K562 (cell line): Measurements from ENCODE around the gene SYNPO. TPM values are rescaled to one million over a fixed set of nuclear protein-coding genes. Genes with fewer than 3 reads are reported as not detected.
A peak's percentile ranks its signal among the peaks of the same experiment; 100 is the strongest.

Experiments used
- CSDE1 ChIP-seq, 2 experiments: fragments of 450-650 bp; IDR thresholded peaks; 2 replicates each; pipeline ENCODE4 v1.6.1; 2016; ENCODE audit warnings: mild to moderate bottlenecking in 1 of 2
- MAFF ChIP-seq: IDR thresholded peaks from 2 replicates; pipeline ENCODE4 v1.6.1; 2012; ENCODE audit warnings: low read length, improper control_type of control experiment
- MEIS2 ChIP-seq: fragments of 450-650 bp; IDR thresholded peaks from 2 replicates; pipeline ENCODE4 v1.6.1; 2014; ENCODE audit warnings: mild to moderate bottlenecking; ENCODE audit not compliant: partially characterized antibody
- NFIC ChIP-seq: fragments of 450-650 bp; IDR thresholded peaks from 2 replicates; pipeline ENCODE4 v1.6.1; 2017; ENCODE audit warnings: mild to moderate bottlenecking, inconsistent platforms
- RBM34 ChIP-seq: fragments of 200-400 bp; formaldehyde crosslinking; IDR thresholded peaks from 2 replicates; pipeline ENCODE4 v1.6.1; 2018; ENCODE audit warnings: low read length, borderline replicate concordance; ENCODE audit not compliant: insufficient read depth
- RCOR1 ChIP-seq, 2 experiments: IDR thresholded peaks; 2 replicates each; pipeline ENCODE4 v1.6.1; 2012; ENCODE audit warnings: low read depth in 2 of 2, low read length in 2 of 2, borderline replicate concordance in 1 of 2, improper control_type of control experiment in 1 of 2
- SOX6 ChIP-seq: fragments of 450-650 bp; IDR thresholded peaks from 2 replicates; pipeline ENCODE4 v1.6.1; 2014; ENCODE audit warnings: mild to moderate bottlenecking
- TFAM ChIP-seq: fragments of 250-450 bp; sonication (Bioruptor Pico); conservative IDR thresholded peaks from 2 replicates; pipeline ENCODE4 v1.5.0; 2021; ENCODE audit warnings: mild to moderate bottlenecking, moderate library complexity
- ZNF133 ChIP-seq: fragments of 250-450 bp; sonication (Bioruptor Pico); IDR thresholded peaks from 2 replicates; pipeline ENCODE4 v1.4.0; 2020; ENCODE audit warnings: mild to moderate bottlenecking
- polyA plus RNA-seq, 8 experiments: library from polyadenylated mRNA; depleted of rRNA in 4 of 8; stranded (reverse) in 5 of 8; unstranded in 3 of 8; fragments of >200 nt; fragmentation: Nextera tagmentation in 2 of 8; fragmentation: Illumina TruSeq in 1 of 8; extraction: Ambion mirVana in 2 of 8; extraction: Trizol in 1 of 8; gene quantifications; 2 replicates each; pipeline versions ENCODE4 v1.2.1 to v1.2.3, GENCODE V29; 2011 to 2014; ENCODE audit warnings: inconsistent platforms in 1 of 8, missing spikeins in 1 of 8
- total RNA-seq, 7 experiments: library from RNA; depleted of rRNA in 6 of 7; stranded (reverse); fragments of >200 nt in 6 of 7; fragmentation: Illumina TruSeq in 2 of 7; extraction: Trizol in 2 of 7; gene quantifications; 2 replicates each; pipeline versions ENCODE4 v1.2.1 to v1.2.3, GENCODE V29; 2011 to 2021; ENCODE audit warnings: low replicate concordance in 1 of 7
- TF ChIP-seq, protein P1 (sequence below): fragments of 450-650 bp; IDR thresholded peaks from 2 replicates; pipeline ENCODE4 v1.6.1; 2016
- TF ChIP-seq, protein P2 (sequence below): fragments of 450-650 bp; formaldehyde crosslinking; conservative IDR thresholded peaks from 2 replicates; pipeline ENCODE4 v1.4.0; 2022; ENCODE audit warnings: mild to moderate bottlenecking, missing genetic modification characterization

The SYNPO gene
- total and polyA plus RNA-seq, 9 of the 15 experiments (the other 6 are each of a cell fraction or from before 2014, with no cell fraction given): 0.01 to 0.31 (median 0.03) TPM; not detected in 4

DNA sequence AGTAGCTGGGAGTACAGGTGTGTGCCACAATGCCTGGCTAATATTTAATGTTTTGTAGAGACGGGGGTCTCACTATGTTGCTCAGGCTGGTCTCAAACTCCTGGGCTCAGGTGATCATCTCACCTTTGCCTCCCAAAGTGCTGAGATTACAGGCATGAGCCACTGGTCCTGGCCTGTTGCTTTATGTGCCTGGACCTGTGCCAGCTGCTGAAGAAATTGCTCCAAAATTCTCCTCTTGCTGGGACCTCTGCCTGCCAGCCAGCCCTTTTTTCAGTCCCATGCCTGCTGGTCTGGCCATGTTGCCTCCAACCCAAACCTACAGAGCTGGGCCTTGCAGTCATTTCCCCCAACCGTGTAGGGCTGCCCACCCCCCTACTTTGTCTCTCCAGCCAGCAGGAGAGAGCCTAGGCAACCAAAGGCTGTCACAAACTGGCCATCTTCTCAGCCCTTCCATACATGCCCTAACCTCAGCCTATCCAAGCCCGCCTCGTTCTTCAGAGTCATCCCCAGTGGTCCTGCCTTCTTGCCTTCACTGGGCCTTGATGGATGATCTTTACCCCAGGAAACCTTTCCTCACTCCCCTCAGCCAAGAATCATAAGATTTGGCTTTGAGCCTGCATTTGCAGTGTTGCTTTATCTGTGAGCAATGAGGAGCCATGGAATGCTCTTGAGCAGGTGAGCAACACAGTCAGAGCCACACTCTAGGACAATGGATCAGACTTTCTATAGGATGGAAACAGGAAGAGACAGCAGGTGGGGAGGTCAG, 27.4 kb upstream of the SYNPO start (continued):
- TF ChIP-seq MAFF: no peak
- no peak for TF ChIP-seq RBM34
- no peak for TF ChIP-seq RCOR1 (IDR thresholded peaks at IDR 0.05; ENCODE audit: borderline replicate concordance in 1 of 2, low read depth in 2 of 2, low read length in 2 of 2)
- no peak for TF ChIP-seq MEIS2
- TF ChIP-seq ZNF133 (CRISPR knock-in tag): no peak
- TF ChIP-seq NFIC: peak; percentile 23; the same call in 1 of the 2 replicates
- TF ChIP-seq CSDE1 (IDR thresholded peaks at IDR 0.05): no peak
- TF ChIP-seq, protein P1, sequence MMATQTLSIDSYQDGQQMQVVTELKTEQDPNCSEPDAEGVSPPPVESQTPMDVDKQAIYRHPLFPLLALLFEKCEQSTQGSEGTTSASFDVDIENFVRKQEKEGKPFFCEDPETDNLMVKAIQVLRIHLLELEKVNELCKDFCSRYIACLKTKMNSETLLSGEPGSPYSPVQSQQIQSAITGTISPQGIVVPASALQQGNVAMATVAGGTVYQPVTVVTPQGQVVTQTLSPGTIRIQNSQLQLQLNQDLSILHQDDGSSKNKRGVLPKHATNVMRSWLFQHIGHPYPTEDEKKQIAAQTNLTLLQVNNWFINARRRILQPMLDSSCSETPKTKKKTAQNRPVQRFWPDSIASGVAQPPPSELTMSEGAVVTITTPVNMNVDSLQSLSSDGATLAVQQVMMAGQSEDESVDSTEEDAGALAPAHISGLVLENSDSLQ: no peak
- TF ChIP-seq, protein P2, sequence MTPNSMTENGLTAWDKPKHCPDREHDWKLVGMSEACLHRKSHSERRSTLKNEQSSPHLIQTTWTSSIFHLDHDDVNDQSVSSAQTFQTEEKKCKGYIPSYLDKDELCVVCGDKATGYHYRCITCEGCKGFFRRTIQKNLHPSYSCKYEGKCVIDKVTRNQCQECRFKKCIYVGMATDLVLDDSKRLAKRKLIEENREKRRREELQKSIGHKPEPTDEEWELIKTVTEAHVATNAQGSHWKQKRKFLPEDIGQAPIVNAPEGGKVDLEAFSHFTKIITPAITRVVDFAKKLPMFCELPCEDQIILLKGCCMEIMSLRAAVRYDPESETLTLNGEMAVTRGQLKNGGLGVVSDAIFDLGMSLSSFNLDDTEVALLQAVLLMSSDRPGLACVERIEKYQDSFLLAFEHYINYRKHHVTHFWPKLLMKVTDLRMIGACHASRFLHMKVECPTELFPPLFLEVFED: no peak
- no peak for TF ChIP-seq SOX6
- TF ChIP-seq TFAM (CRISPR knock-in tag): no peak
